Epithelial cell of proximal tubule (primary cell): Measurements from ENCODE around the gene SPATA45. TPM values are rescaled to one million over a fixed set of nuclear protein-coding genes. Genes with fewer than 3 reads are reported as not detected.
"Not testable (repeated sequence)": the region's sequence is repeated elsewhere in the genome, so short reads cannot be mapped to it uniquely, and the experiment has no call there.

ENCODE experiments used
- DNase-seq: peaks from one replicate; pipeline ENCODE4 v3.0.0-alpha.2; 2011; ENCODE audit warnings: low read depth
- H3K4me3 ChIP-seq: 2 replicates; pipeline ENCODE4 v1.5.1; 2011; ENCODE audit warnings: low read depth, mild to moderate bottlenecking, low read length
- total RNA-seq: library from RNA; depleted of rRNA; stranded (reverse); fragments of >200 nt; gene quantifications from 2 replicates; pipeline ENCODE4 v1.2.3, GENCODE V29; 2015
- TF ChIP-seq, protein P1 (sequence below): conservative IDR thresholded peaks from 2 replicates; pipeline ENCODE4 v1.5.1; 2012; ENCODE audit warnings: low read depth, mild to moderate bottlenecking, low read length

SPATA45 gene
- total RNA-seq, 1 donor from 2014 or later, result not detected

- H3K4me3 ChIP-seq, result peak within 1 kb of the TSS; percentile 77
- TF ChIP-seq, protein P1, sequence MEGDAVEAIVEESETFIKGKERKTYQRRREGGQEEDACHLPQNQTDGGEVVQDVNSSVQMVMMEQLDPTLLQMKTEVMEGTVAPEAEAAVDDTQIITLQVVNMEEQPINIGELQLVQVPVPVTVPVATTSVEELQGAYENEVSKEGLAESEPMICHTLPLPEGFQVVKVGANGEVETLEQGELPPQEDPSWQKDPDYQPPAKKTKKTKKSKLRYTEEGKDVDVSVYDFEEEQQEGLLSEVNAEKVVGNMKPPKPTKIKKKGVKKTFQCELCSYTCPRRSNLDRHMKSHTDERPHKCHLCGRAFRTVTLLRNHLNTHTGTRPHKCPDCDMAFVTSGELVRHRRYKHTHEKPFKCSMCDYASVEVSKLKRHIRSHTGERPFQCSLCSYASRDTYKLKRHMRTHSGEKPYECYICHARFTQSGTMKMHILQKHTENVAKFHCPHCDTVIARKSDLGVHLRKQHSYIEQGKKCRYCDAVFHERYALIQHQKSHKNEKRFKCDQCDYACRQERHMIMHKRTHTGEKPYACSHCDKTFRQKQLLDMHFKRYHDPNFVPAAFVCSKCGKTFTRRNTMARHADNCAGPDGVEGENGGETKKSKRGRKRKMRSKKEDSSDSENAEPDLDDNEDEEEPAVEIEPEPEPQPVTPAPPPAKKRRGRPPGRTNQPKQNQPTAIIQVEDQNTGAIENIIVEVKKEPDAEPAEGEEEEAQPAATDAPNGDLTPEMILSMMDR, result no peak
- DNase-seq, result peak; percentile 49
Measured at GRCh38 chr1:212857992-212858460, 10.6 kb upstream of the SPATA45 start, which contains the start of gene FLVCR1. FLVCR1 (plus strand) TSS chr1:212858275; CDS start chr1:212858453, 178 bp downstream.

- DNase-seq, result no peak
- TF ChIP-seq, protein P1, result no peak
- H3K4me3 ChIP-seq, result peak overlapping the region; percentile 77
Measured at GRCh38 chr1:212856755-212857154, 9.3 kb upstream of the SPATA45 start.

GRCh38 chr1:212853658-212854057, 6.2 kb upstream of the SPATA45 start:
- peak; percentile 61 for DNase-seq
- TF ChIP-seq, protein P1, result no peak
- H3K4me3 ChIP-seq, result no peak overlapping the region

- no peak for DNase-seq
- H3K4me3 ChIP-seq, result no peak overlapping the region
- TF ChIP-seq, protein P1, result no peak
Measured at GRCh38 chr1:212852105-212852688, 4.7 kb upstream of the SPATA45 start.

DNA sequence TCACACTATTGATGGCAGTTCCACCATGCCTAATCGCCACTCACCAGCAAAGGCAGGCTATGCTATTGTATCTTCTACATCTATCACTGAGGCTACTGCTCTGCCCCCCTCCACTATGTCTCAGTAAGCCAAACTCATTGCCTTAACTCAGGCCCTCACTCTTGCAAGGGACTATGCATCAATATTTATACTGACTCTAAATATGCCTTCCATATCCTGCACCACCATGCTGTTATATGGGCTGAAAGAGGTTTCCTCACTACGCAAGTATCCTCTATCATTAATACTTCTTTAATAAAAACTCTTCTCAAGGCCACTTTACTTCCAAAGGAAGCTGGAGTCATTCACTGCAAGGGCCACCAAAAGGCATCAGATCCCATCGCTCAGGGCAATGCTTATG, 2.9 kb downstream of the SPATA45 start:
- H3K4me3 ChIP-seq, DNase-seq: not testable (repeated sequence)

DNA sequence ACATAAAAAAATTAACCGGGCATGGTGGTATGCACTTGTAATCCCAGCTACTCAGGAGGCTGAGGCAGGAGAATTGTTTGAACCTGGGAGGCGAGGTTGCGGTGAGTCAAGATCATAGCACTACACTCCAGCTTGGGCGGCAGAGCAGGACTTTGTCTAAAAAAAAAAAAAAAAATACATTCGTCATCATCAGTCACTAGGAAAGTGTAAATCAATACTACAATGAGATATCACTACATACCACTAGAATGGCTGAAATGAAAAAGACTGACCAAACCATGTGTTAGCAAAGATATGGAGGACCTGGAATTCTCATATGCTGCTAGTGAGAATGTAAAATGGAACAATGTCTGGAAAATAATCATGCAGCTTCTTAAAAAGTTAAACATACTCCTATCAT, 9.3 kb downstream of the SPATA45 start:
- DNase-seq, result no peak
- H3K4me3 ChIP-seq, result no peak overlapping the region
- TF ChIP-seq, protein P1, result no peak

GRCh38 chr1:212833211-212834207, 13.9 kb downstream of the SPATA45 start:
- peak; percentile 20 for DNase-seq
- H3K4me3 ChIP-seq, result not testable (repeated sequence)

- TF ChIP-seq, protein P1, result no peak
- DNase-seq, result no peak
- H3K4me3 ChIP-seq, result no peak overlapping the region
Measured at GRCh38 chr1:212828395-212828794, 19.1 kb downstream of the SPATA45 start.
